RWPE1 (cell line): Measurements from ENCODE around the gene RNF208.
"Not testable (repeated sequence)": the region's sequence is repeated elsewhere in the genome, so short reads cannot be mapped to it uniquely, and the experiment has no call there.

Experiments used
- CTCF ChIA-PET: fragments of 350-600 bp; sonication (Branson Sonifier 250); formaldehyde crosslinking; extraction: SDS; loops from one replicate; lab custom pipeline; 2021; lab: Yijun Ruan, JAX
- POLR2A ChIA-PET: fragments of 400-600 bp; formaldehyde crosslinking; extraction: SDS; loops from one replicate; lab custom pipeline; 2020; ENCODE audit warnings: antibody characterized with exemption; ENCODE audit not compliant: low non-redundant PET; lab: Yijun Ruan, JAX
- DNase-seq: peaks from one replicate; pipeline ENCODE4 v3.0.0; 2012; ENCODE audit warnings: low spot score
- H3K27ac ChIP-seq: fragments of 450-650 bp; 2 replicates; pipeline ENCODE4 v1.5.1; 2017
- CTCF ChIP-seq: fragments of 450-650 bp; conservative IDR thresholded peaks from 2 replicates; pipeline ENCODE4 v1.5.1; 2017; ENCODE audit warnings: low read depth, mild to moderate bottlenecking

RNF208 gene

GRCh38 chr9:137240318-137240840 is 18.3 kb upstream of the RNF208 start:
- POLR2A ChIA-PET = interaction anchor here (0.5 to 2.0 kb wide), 14 partner anchors 14 to 351 kb away, joined by 3 to 9 read pairs (median 4); partner anchors contain the start of genes ANAPC2, MAN1B1, NELFB and SSNA1
- DNase-seq = peak; percentile 64
- H3K27ac ChIP-seq = peak overlapping the region; percentile 100
- CTCF ChIA-PET = interaction anchor here (0.6 to 2.0 kb wide), 7 partner anchors 9 to 554 kb away, joined by 3 to 8 read pairs (median 4); partner anchors contain the start of genes ENTPD2 and NRARP
- TF ChIP-seq CTCF = peak; percentile 12; the same call in 1 of the 2 replicates

- DNase-seq = not testable (repeated sequence)
- CTCF ChIA-PET = interaction anchor here (0.6 to 2.0 kb wide), 10 partner anchors 8 to 553 kb away, joined by 3 to 8 read pairs (median 4); partner anchors contain the start of genes ENTPD2, NRARP and RNF224
- POLR2A ChIA-PET = interaction anchor here (0.6 to 2.0 kb wide), 8 partner anchors 13 to 126 kb away, joined by 3 to 9 read pairs (median 4); partner anchors contain the start of genes ANAPC2, CYSRT1, NELFB and SSNA1
- H3K27ac ChIP-seq = peak overlapping the region; percentile 100
Measured at GRCh38 chr9:137239541-137240200, 17.6 kb upstream of the RNF208 start.

GRCh38 chr9:137237759-137238726 is 16.0 kb upstream of the RNF208 start:
- CTCF ChIA-PET = interaction anchor here (0.6 to 3.3 kb wide), 15 partner anchors 11 to 1236 kb away, joined by 3 to 24 read pairs (median 4); partner anchors contain the start of genes LRRC26, RNF224 and SSNA1
- no peak for DNase-seq
- TF ChIP-seq CTCF = no peak
- peak overlapping the region; percentile 100 for H3K27ac ChIP-seq
- POLR2A ChIA-PET = interaction anchor here (0.6 to 1.8 kb wide), 4 partner anchors 13 to 37 kb away, joined by 3 to 7 read pairs (median 4); partner anchors contain the start of gene CYSRT1

- no peak for TF ChIP-seq CTCF
- ChIA-PET POLR2A (interaction anchor here (1.2 to 1.8 kb wide), 4 partner anchors 14 to 42 kb away, joined by 3 to 7 read pairs (median 4); no protein-coding TSS in a partner anchor), CTCF (interaction anchor here (0.6 to 3.3 kb wide), 47 partner anchors 8 to 265 kb away, joined by 3 to 24 read pairs (median 4); partner anchors contain the start of genes CYSRT1, DPP7, GRIN1 and LRRC26)
- DNase-seq = no peak
- peak overlapping the region; percentile 100 for H3K27ac ChIP-seq
Measured at GRCh38 chr9:137236936-137237421, 14.9 kb upstream of the RNF208 start.

GRCh38 chr9:137236238-137236935 is 14.3 kb upstream of the RNF208 start:
- TF ChIP-seq CTCF = peak; percentile 100
- CTCF ChIA-PET = interaction anchor here (0.6 to 3.3 kb wide), 46 partner anchors 9 to 259 kb away, joined by 3 to 24 read pairs (median 4); partner anchors contain the start of genes CYSRT1, DPP7, GRIN1 and LRRC26
- DNase-seq = peak; percentile 95
- POLR2A ChIA-PET = interaction anchor here (0.6 to 1.8 kb wide), 5 partner anchors 13 to 150 kb away, joined by 3 to 7 read pairs (median 4); no protein-coding TSS in a partner anchor
- peak overlapping the region; percentile 100 for H3K27ac ChIP-seq
